Fibroblast of lung (primary cell): ENCODE results near the gene TANC1. TPM values are rescaled to one million over a fixed set of nuclear protein-coding genes. Genes with fewer than 3 reads are reported as not detected.

Experiments used
- DNase-seq, 2 donors: peaks; one replicate each; pipeline versions ENCODE4 v3.0.0 to v3.0.0-alpha.2; 2010; ENCODE audit warnings: low read depth in 2 of 2
- H2AFZ ChIP-seq: 2 replicates; pipeline ENCODE4 v1.5.1; 2012; ENCODE audit warnings: low read length, control low read depth, inconsistent platforms
- H3K27ac ChIP-seq: 2 replicates; pipeline ENCODE4 v1.5.1; 2011; ENCODE audit warnings: low read length, control low read depth; ENCODE audit not compliant: insufficient read depth
- H3K27me3 ChIP-seq: 2 replicates; pipeline ENCODE4 v1.5.1; 2011; ENCODE audit warnings: mild to moderate bottlenecking, low read length; ENCODE audit not compliant: control insufficient read depth, insufficient read depth
- H3K36me3 ChIP-seq: 2 replicates; pipeline ENCODE4 v1.5.1; 2011; ENCODE audit warnings: low read length; ENCODE audit not compliant: control insufficient read depth, insufficient read depth
- H3K4me1 ChIP-seq: 2 replicates; pipeline ENCODE4 v1.5.1; 2011; ENCODE audit warnings: low read length; ENCODE audit not compliant: control insufficient read depth, insufficient read depth; ENCODE audit errors: extremely low read depth
- H3K4me2 ChIP-seq: 2 replicates; pipeline ENCODE4 v1.5.1; 2011; ENCODE audit warnings: low read length, control low read depth; ENCODE audit not compliant: insufficient read depth; ENCODE audit errors: extremely low read depth
- H3K4me3 ChIP-seq, 4 experiments: fragments of 200-600 bp in 1 of 4; sonication (generic) in 1 of 4; replicated peaks in 1 of 4; 2 replicates each; pipeline ENCODE4 v1.5.1; 2011 to 2016; ENCODE audit warnings: low read length in 4 of 4, low read depth in 3 of 4, mild to moderate bottlenecking in 3 of 4, control low read depth in 2 of 4, inconsistent platforms in 1 of 4, mixed read lengths in 1 of 4; ENCODE audit not compliant: insufficient read depth in 1 of 4; ENCODE audit errors: control extremely low read depth in 1 of 4
- H3K79me2 ChIP-seq: 2 replicates; pipeline ENCODE4 v1.5.1; 2012; ENCODE audit warnings: mild to moderate bottlenecking, low read length, inconsistent platforms; ENCODE audit not compliant: control insufficient read depth, insufficient read depth
- H3K9ac ChIP-seq: 2 replicates; pipeline ENCODE4 v1.5.1; 2011; ENCODE audit warnings: mild to moderate bottlenecking, low read length, control low read depth; ENCODE audit not compliant: insufficient read depth
- H3K9me3 ChIP-seq: 2 replicates; pipeline ENCODE4 v1.5.1; 2012; ENCODE audit warnings: low read depth, low read length; ENCODE audit not compliant: control insufficient read depth, insufficient read depth
- H4K20me1 ChIP-seq: 2 replicates; pipeline ENCODE4 v1.5.1; 2011; ENCODE audit warnings: low read length; ENCODE audit not compliant: control insufficient read depth, insufficient read depth; ENCODE audit errors: extremely low read depth
- CTCF ChIP-seq, 2 donors: IDR thresholded peaks in 1 of 2; conservative IDR thresholded peaks in 1 of 2; 1 replicate in 1 of 2; 2 replicates in 1 of 2; pipeline ENCODE4 v1.5.1; 2011 to 2012; ENCODE audit warnings: low read length in 2 of 2, control low read depth in 1 of 2, inconsistent platforms in 1 of 2, low read depth in 1 of 2, mild to moderate bottlenecking in 1 of 2
- EZH2 ChIP-seq: IDR thresholded peaks from 2 replicates; pipeline ENCODE4 v1.5.1; 2012; ENCODE audit warnings: low read length, control low read depth, mild to moderate bottlenecking; ENCODE audit errors: missing control alignments
- polyA plus RNA-seq, 2 donors: library from polyadenylated mRNA; depleted of rRNA in 1 of 2; stranded (reverse) in 1 of 2; unstranded in 1 of 2; fragments of >200 nt; gene quantifications; 2 replicates each; pipeline ENCODE4 v1.2.1, GENCODE V29; 2011 to 2012; ENCODE audit warnings: missing spikeins in 1 of 2
- total RNA-seq: library from RNA; depleted of rRNA; stranded (reverse); fragments of >200 nt; gene quantifications from 2 replicates; pipeline ENCODE4 v1.2.1, GENCODE V29; 2014

TANC1 gene
- total and polyA plus RNA-seq, 2 donors (not counting 1 experiment from before 2014, with no cell fraction given): 32.7 to 41.9 TPM

GRCh38 chr2:159185401-159186130 lies 217.1 kb downstream of the TANC1 start:
- Histone ChIP-seq H4K20me1 (no peaks in the 10 kb centered on the region), H3K27me3 (no peaks in the 10 kb centered on the region), H2AFZ (no peak overlapping the region), H3K4me2 (no peak overlapping the region), H3K9me3 (no peaks in the 10 kb centered on the region), H3K4me1 (no peaks in the 10 kb centered on the region), H3K36me3 (peaks cover 9% of the 10 kb centered on the region), H3K4me3 (no peak overlapping the region), H3K9ac (no peak overlapping the region), H3K79me2 (no peaks in the 10 kb centered on the region), H3K27ac (no peak overlapping the region)
- TF ChIP-seq CTCF (conservative IDR thresholded peaks at IDR 0.05 in 1 of 2, IDR thresholded peaks at IDR 0.05 in 1 of 2; ENCODE audit: low read depth in 1 of 2, low read length in 2 of 2) (peak; percentile 17 to 34), EZH2 (no peak)
- DNase-seq: peak; percentile 30 to 99

- Histone ChIP-seq H3K4me3 (no peak overlapping the region), H2AFZ (no peak overlapping the region), H4K20me1 (no peaks in the 10 kb centered on the region), H3K4me1 (no peaks in the 10 kb centered on the region), H3K79me2 (no peaks in the 10 kb centered on the region), H3K27me3 (no peaks in the 10 kb centered on the region), H3K9me3 (no peaks in the 10 kb centered on the region), H3K4me2 (no peak overlapping the region), H3K36me3 (peaks cover 9% of the 10 kb centered on the region), H3K9ac (no peak overlapping the region), H3K27ac (no peak overlapping the region)
- DNase-seq: no peak
- TF ChIP-seq EZH2 (no peak), CTCF (conservative IDR thresholded peaks at IDR 0.05 in 1 of 2, IDR thresholded peaks at IDR 0.05 in 1 of 2; ENCODE audit: low read depth in 1 of 2, low read length in 2 of 2) (no peak)
Measured at GRCh38 chr2:159186462-159186861, 218.0 kb downstream of the TANC1 start.

- no peaks in the 10 kb centered on the region for H4K20me1 ChIP-seq
- H3K9ac ChIP-seq: no peak overlapping the region
- peak in 1 of 2 donors; percentile 77 for DNase-seq
- peaks cover 9% of the 10 kb centered on the region for H3K36me3 ChIP-seq
- no peak overlapping the region for H3K27ac ChIP-seq
- TF ChIP-seq EZH2 (no peak), CTCF (conservative IDR thresholded peaks at IDR 0.05 in 1 of 2, IDR thresholded peaks at IDR 0.05 in 1 of 2; ENCODE audit: low read depth in 1 of 2, low read length in 2 of 2) (no peak)
- H2AFZ ChIP-seq: no peak overlapping the region
- H3K9me3 ChIP-seq: no peaks in the 10 kb centered on the region
- no peaks in the 10 kb centered on the region for H3K4me1 ChIP-seq
- H3K27me3 ChIP-seq: no peaks in the 10 kb centered on the region
- H3K4me2 ChIP-seq: no peak overlapping the region
- H3K4me3 ChIP-seq: no peak overlapping the region
- no peaks in the 10 kb centered on the region for H3K79me2 ChIP-seq
Measured at GRCh38 chr2:159187106-159187505, 218.7 kb downstream of the TANC1 start.
